IMR-90 (cell line): ENCODE results near the gene DCUN1D2. TPM values are rescaled to one million over a fixed set of nuclear protein-coding genes. Genes with fewer than 3 reads are reported as not detected.
A peak's percentile ranks its signal among the peaks of the same experiment; 100 is the strongest.

ENCODE experiments used
- ATAC-seq: fragments of 200-7000 bp; cut with Tn5 transposase; 2 replicates; pipeline ENCODE4 v1.9.1; 2020; ENCODE audit warnings: low read depth, mild to moderate bottlenecking, moderate library complexity
- BruUV-seq: library from RNA; stranded (reverse); fragments of 400-500 nt; replicated peaks from 2 replicates; lab custom pipeline; 2021; lab: Mats Ljungman, UMichigan
- CTCF ChIA-PET: fragments of 300-600 bp; formaldehyde crosslinking; extraction: SDS; loops from one replicate; lab custom pipeline; 2021; ENCODE audit warnings: antibody characterized with exemption; lab: Yijun Ruan, JAX
- POLR2A ChIA-PET: fragments of 300-600 bp; sonication (Branson Sonifier 250); formaldehyde crosslinking; loops from one replicate; lab custom pipeline; 2022; ENCODE audit warnings: antibody characterized with exemption; ENCODE audit not compliant: unreplicated experiment; lab: Charles Lee
- DNase-seq: peaks from one replicate; pipeline ENCODE4 v3.0.0; 2013
- H2AFZ ChIP-seq: replicated peaks from 2 replicates; pipeline ENCODE3; 2013; ENCODE audit warnings: low read length, mild to moderate bottlenecking; ENCODE audit not compliant: poor library complexity
- H2AK5ac ChIP-seq: 2 replicates; pipeline ENCODE4 v1.6.1; 2013; ENCODE audit warnings: low read depth, low read length, inconsistent platforms
- H2AK9ac ChIP-seq: replicated peaks from 2 replicates; pipeline ENCODE3; 2013; ENCODE audit warnings: mild to moderate bottlenecking, low read depth, low read length, moderate library complexity; ENCODE audit not compliant: poor library complexity
- H2BK120ac ChIP-seq: 2 replicates; pipeline ENCODE4 v1.6.1; 2013; ENCODE audit warnings: low read depth, low read length, inconsistent platforms
- H2BK15ac ChIP-seq: 3 replicates; pipeline ENCODE4 v1.6.1; 2013; ENCODE audit warnings: low read depth, low read length, inconsistent platforms
- H2BK20ac ChIP-seq: 2 replicates; pipeline ENCODE4 v1.6.1; 2013; ENCODE audit warnings: low read depth, mild to moderate bottlenecking, inconsistent platforms, low read length, moderate library complexity
- H2BK5ac ChIP-seq: 2 replicates; pipeline ENCODE4 v1.6.1; 2013; ENCODE audit warnings: mild to moderate bottlenecking, low read depth, low read length, inconsistent platforms; ENCODE audit not compliant: poor library complexity, severe bottlenecking
- H3K14ac ChIP-seq: replicated peaks from 2 replicates; pipeline ENCODE4 v1.6.1; 2013; ENCODE audit warnings: low read depth, low read length, inconsistent platforms
- H3K18ac ChIP-seq: 2 replicates; pipeline ENCODE4 v1.6.1; 2013; ENCODE audit warnings: low read depth, low read length, control low read depth
- H3K23ac ChIP-seq: 2 replicates; pipeline ENCODE4 v1.6.1; 2013; ENCODE audit warnings: low read depth, low read length, inconsistent platforms
- H3K27ac ChIP-seq: 2 replicates; pipeline ENCODE4 v1.5.1; 2013; ENCODE audit warnings: mild to moderate bottlenecking, control low read depth, low read length; ENCODE audit not compliant: insufficient read depth
- H3K27me3 ChIP-seq: 2 replicates; pipeline ENCODE4 v1.6.1; 2013; ENCODE audit warnings: low read length; ENCODE audit not compliant: control insufficient read depth, insufficient read depth
- H3K36me3 ChIP-seq: 2 replicates; pipeline ENCODE4 v1.6.1; 2013; ENCODE audit warnings: low read length, mixed read lengths; ENCODE audit not compliant: control insufficient read depth, insufficient read depth
- H3K4ac ChIP-seq: 2 replicates; pipeline ENCODE4 v1.6.1; 2013; ENCODE audit warnings: low read depth, low read length, inconsistent platforms
- H3K4me1 ChIP-seq: 2 replicates; pipeline ENCODE4 v1.6.1; 2013; ENCODE audit warnings: low read length, mixed read lengths; ENCODE audit not compliant: control insufficient read depth, insufficient read depth
- H3K4me2 ChIP-seq: 2 replicates; pipeline ENCODE4 v1.6.1; 2013; ENCODE audit warnings: low read depth, mild to moderate bottlenecking, control low read depth, low read length, moderate library complexity
- H3K4me3 ChIP-seq: 2 replicates; pipeline ENCODE4 v1.5.1; 2013; ENCODE audit warnings: low read depth, mild to moderate bottlenecking, control low read depth, low read length, moderate library complexity; ENCODE audit not compliant: insufficient read depth
- H3K56ac ChIP-seq: 2 replicates; pipeline ENCODE4 v1.6.1; 2013; ENCODE audit warnings: low read length, inconsistent platforms; ENCODE audit not compliant: insufficient read depth; ENCODE audit errors: extremely low read depth
- H3K79me1 ChIP-seq, 2 experiments: 2 replicates each; pipeline ENCODE4 v1.6.1; 2013; ENCODE audit warnings: low read length in 2 of 2, inconsistent platforms in 1 of 2, low read depth in 1 of 2
- H3K9ac ChIP-seq: 2 replicates; pipeline ENCODE4 v1.6.1; 2013; ENCODE audit warnings: low read depth, low read length, control low read depth
- H3K9me1 ChIP-seq: 2 replicates; pipeline ENCODE4 v1.6.1; 2013; ENCODE audit warnings: low read length, inconsistent platforms; ENCODE audit not compliant: insufficient read depth
- H3K9me3 ChIP-seq: 2 replicates; pipeline ENCODE4 v1.6.1; 2013; ENCODE audit warnings: low read length; ENCODE audit not compliant: control insufficient read depth, insufficient read depth
- H4K20me1 ChIP-seq: 2 replicates; pipeline ENCODE4 v1.6.1; 2013; ENCODE audit warnings: low read length, inconsistent platforms; ENCODE audit not compliant: insufficient read depth
- H4K5ac ChIP-seq: 2 replicates; pipeline ENCODE4 v1.6.1; 2013; ENCODE audit warnings: mild to moderate bottlenecking, low read depth, low read length, control low read depth
- H4K8ac ChIP-seq, 2 experiments: 2 replicates each; pipeline ENCODE4 v1.6.1; 2013; ENCODE audit warnings: low read depth in 2 of 2, low read length in 2 of 2, control low read depth in 1 of 2, inconsistent platforms in 1 of 2
- H4K91ac ChIP-seq: 2 replicates; pipeline ENCODE4 v1.6.1; 2013; ENCODE audit warnings: low read depth, low read length, inconsistent platforms; ENCODE audit not compliant: insufficient read depth
- CTCF ChIP-seq: conservative IDR thresholded peaks from 2 replicates; pipeline ENCODE4 v1.5.1; 2012; ENCODE audit warnings: mild to moderate bottlenecking, low read depth, low read length, improper control_type of control experiment
- WGBS, 2 experiments: methylation state at CpG; one replicate each; pipeline versions ENCODE4 v1.1.5 to v1.1.7; 2013; ENCODE audit warnings: missing lambda C conversion rate in 2 of 2; ENCODE audit not compliant: insufficient read length in 1 of 2; ENCODE audit errors: extremely low coverage in 2 of 2; 5-methylcytosine and 5-hydroxymethylcytosine counted together
- dilution Hi-C: fragments of 300-500 bp; cut with HindIII; formaldehyde crosslinking; loops from one replicate; pipeline ENCODE4 v1.14.3; 2018; ENCODE audit warnings: low sequenced_read_pairs; ENCODE audit not compliant: unreplicated experiment
- in situ Hi-C: fragments of 300-500 bp; cut with MboI; formaldehyde crosslinking; loops from 3 replicates; pipeline ENCODE4 v1.14.3; 2019; ENCODE audit warnings: low sequenced_read_pairs, inconsistent platforms, mixed read lengths
- intact Hi-C: fragments of 100-400 bp; cut with micrococcal nuclease; formaldehyde crosslinking; loops from 2 replicates; pipeline ENCODE4 v1.10.0; 2022
- polyA plus RNA-seq, 3 experiments: library from polyadenylated mRNA; depleted of rRNA; stranded (reverse); fragments of >200 nt; gene quantifications; 2 replicates each; pipeline ENCODE4 v1.2.3, GENCODE V29; 2012; ENCODE audit warnings: low replicate concordance in 1 of 3
- total RNA-seq: library from RNA; depleted of rRNA; stranded (reverse); fragments of >200 nt; gene quantifications from 2 replicates; pipeline ENCODE4 v1.2.3, GENCODE V29; 2012

The DCUN1D2 gene
- total and polyA plus RNA-seq, 2 of the 4 experiments (the other 2 are of a cell fraction), result 8.1 to 11.5 TPM

- H3K9ac ChIP-seq, result no peak overlapping the region
- in situ Hi-C loops, result no loop called here
- dilution Hi-C loops, result no loop called here
- 98% methylated on average over 7 of the region's 32 CpGs; no CpG with 5 or more reads in 1 of the 2 experiments for WGBS, 2 experiments
- no peaks in the 10 kb centered on the region for H4K20me1 ChIP-seq
- ChIA-PET CTCF (no interaction called here), POLR2A (no interaction called here)
- H3K4me3 ChIP-seq, result no peak overlapping the region
- H3K27me3 ChIP-seq, result no peaks in the 10 kb centered on the region
- H3K4me1 ChIP-seq, result peaks cover 23% of the 10 kb centered on the region
- peak overlapping the region; percentile 82 for H2AFZ ChIP-seq
- H2BK15ac ChIP-seq, result 0 out of 3 replicates have a peak overlapping the region, but pooled peaks have one; percentile 15
- H3K27ac ChIP-seq, result no peak overlapping the region
- H3K56ac ChIP-seq, result no peak overlapping the region
- H2AK5ac ChIP-seq, result peak overlapping the region; percentile 85
- 0 out of 2 replicates have a peak overlapping the region, but pooled peaks have one; percentile 86 for H4K5ac ChIP-seq
- no peaks in the 10 kb centered on the region for H3K36me3 ChIP-seq
- peak overlapping the region; percentile 13 to 84; a peak in 2 of 4 replicates for H4K8ac ChIP-seq
- BruUV-seq, result no TSS peak
- peak overlapping the region; percentile 83 for H3K14ac ChIP-seq
- H3K4me2 ChIP-seq, result no peak overlapping the region
- peak overlapping the region; percentile 57 for H2BK20ac ChIP-seq
- H3K9me1 ChIP-seq, result peaks cover 10% of the 10 kb centered on the region
- intact Hi-C loops, result no loop called here
- no peaks in the 10 kb centered on the region for H3K9me3 ChIP-seq
- H2AK9ac ChIP-seq, result peak overlapping the region; percentile 47
- H3K4ac ChIP-seq, result peak overlapping the region; percentile 71
- H3K23ac ChIP-seq, result no peak overlapping the region
- H2BK120ac ChIP-seq, result peak overlapping the region; percentile 89
- ATAC-seq (no peak), DNase-seq (no peak)
- peak overlapping the region; percentile 78 for H4K91ac ChIP-seq
- peak overlapping the region; percentile 33 for H2BK5ac ChIP-seq
- no peaks in the 10 kb centered on the region for H3K79me1 ChIP-seq
- no peak for TF ChIP-seq CTCF
- H3K18ac ChIP-seq, result no peak overlapping the region
Observed at GRCh38 chr13:113413178-113413897, 77.2 kb downstream of the DCUN1D2 start.
